ENCODE data around the gene NCKAP1. TPM values are rescaled to one million over a fixed set of nuclear protein-coding genes. Genes with fewer than 3 reads are reported as not detected.
A peak's percentile ranks its signal among the peaks of the same experiment; 100 is the strongest.

NCKAP1 gene
- total and polyA plus RNA-seq, 10 of the 15 experiments (the other 5 are each of a cell fraction or from before 2014, with no cell fraction given) = 0.11 to 1.5 (median 0.52) TPM

GRCh38 chr2:183063083-183063482 is 24.8 kb upstream of the NCKAP1 start:
- no peak for DNase-seq (ENCODE audit: low read depth, low spot score)
- Histone ChIP-seq H3K36me3 (ENCODE audit: control insufficient read depth in 2 of 2, insufficient read depth in 2 of 2, low read length in 1 of 2) (no peaks in the 10 kb centered on the region), H3K27me3 (replicated peaks in 1 of 2; ENCODE audit: control insufficient read depth in 2 of 2, insufficient read depth in 2 of 2, low read length in 1 of 2) (no peaks in the 10 kb centered on the region), H3K9ac (ENCODE audit: control insufficient read depth, insufficient read depth, low read length) (no peak overlapping the region), H3K27ac (ENCODE audit: control insufficient read depth, insufficient read depth) (no peak overlapping the region), H4K20me1 (ENCODE audit: control insufficient read depth, insufficient read depth) (no peaks in the 10 kb centered on the region), H3K9me3 (replicated peaks; ENCODE audit: control insufficient read depth, insufficient read depth, low read length) (no peaks in the 10 kb centered on the region), H2AFZ (ENCODE audit: control insufficient read depth, low read depth, low read length) (no peak overlapping the region), H3K79me2 (ENCODE audit: control insufficient read depth, insufficient read depth, low read length) (no peaks in the 10 kb centered on the region), H3K4me2 (ENCODE audit: control insufficient read depth, insufficient read depth) (no peak overlapping the region), H3K4me3 (no peak overlapping the region), H3K4me1 (ENCODE audit: control insufficient read depth, insufficient read depth, low read length) (no peaks in the 10 kb centered on the region)
- SMC1A ChIA-PET (ENCODE audit: uncharacterized antibody, unreplicated experiment) = no interaction called here
- POLR2A ChIA-PET = no interaction called here
- RAD21 ChIA-PET (ENCODE audit: unreplicated experiment) = no interaction called here
- no TSS peak for BruUV-seq (replicated peaks)
- in situ Hi-C loops (cut with MboI) (no loop called here), intact Hi-C loops (cut with micrococcal nuclease; ENCODE audit: unreplicated experiment) (no loop called here)
- 0% methylated on average over 2 of the region's 2 CpGs for WGBS (ENCODE audit: insufficient coverage, insufficient replicate concordance, low lambda C conversion rate, missing lambda C conversion rate)
- ATAC-seq = peak; percentile 49
- no peak for FAIRE-seq
- no peak for TF ChIP-seq NFXL1 (IDR thresholded peaks at IDR 0.05; ENCODE audit: borderline replicate concordance)
- TF ChIP-seq, protein P1, sequence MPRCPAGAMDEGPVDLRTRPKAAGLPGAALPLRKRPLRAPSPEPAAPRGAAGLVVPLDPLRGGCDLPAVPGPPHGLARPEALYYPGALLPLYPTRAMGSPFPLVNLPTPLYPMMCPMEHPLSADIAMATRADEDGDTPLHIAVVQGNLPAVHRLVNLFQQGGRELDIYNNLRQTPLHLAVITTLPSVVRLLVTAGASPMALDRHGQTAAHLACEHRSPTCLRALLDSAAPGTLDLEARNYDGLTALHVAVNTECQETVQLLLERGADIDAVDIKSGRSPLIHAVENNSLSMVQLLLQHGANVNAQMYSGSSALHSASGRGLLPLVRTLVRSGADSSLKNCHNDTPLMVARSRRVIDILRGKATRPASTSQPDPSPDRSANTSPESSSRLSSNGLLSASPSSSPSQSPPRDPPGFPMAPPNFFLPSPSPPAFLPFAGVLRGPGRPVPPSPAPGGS (IDR thresholded peaks at IDR 0.05; ENCODE audit: borderline replicate concordance, insufficient read depth, low read depth, low read length, poor library complexity, severe bottlenecking) = peak; percentile 26
- 0 out of 2 replicates have a peak, but pooled peaks have one; percentile 25 for TF ChIP-seq ATF2 (IDR thresholded peaks at IDR 0.05; ENCODE audit: low read length)
- peak; percentile 49; the same call in 1 of the 2 replicates for TF ChIP-seq BMI1 (IDR thresholded peaks at IDR 0.05; ENCODE audit: borderline replicate concordance)
- TF ChIP-seq ZBTB40 (IDR thresholded peaks at IDR 0.05; ENCODE audit: borderline replicate concordance) = peak; percentile 62
- no peak for TF ChIP-seq CHD4 (IDR thresholded peaks at IDR 0.05)
- no peak for TF ChIP-seq IKZF2 (IDR thresholded peaks at IDR 0.05)
- no peak for TF ChIP-seq SMAD5 (IDR thresholded peaks at IDR 0.05; ENCODE audit: low read depth)
- 0 out of 2 replicates have a peak, but pooled peaks have one; percentile 42 for TF ChIP-seq MEF2A (IDR thresholded peaks at IDR 0.05; ENCODE audit: insufficient read depth, low read depth, low read length)
- CTCF ChIA-PET = no interaction called here
